Progenitor cell of endocrine pancreas (in vitro differentiated cells): ENCODE results near the gene ZFPM1. TPM values are rescaled to one million over a fixed set of nuclear protein-coding genes. Genes with fewer than 3 reads are reported as not detected.
A peak's percentile ranks its signal among the peaks of the same experiment; 100 is the strongest.

Experiments used
- DNase-seq: peaks from one replicate; pipeline ENCODE4 v3.0.0; 2021; ENCODE audit warnings: low spot score; ENCODE audit not compliant: unreplicated experiment
- H3K27ac Mint-ChIP-seq: 2 replicates; pipeline ENCODE4 v1.8.0; 2021; ENCODE audit warnings: mild to moderate bottlenecking, moderate library complexity, mixed read lengths
- H3K27me3 Mint-ChIP-seq: 2 replicates; pipeline ENCODE4 v1.8.0; 2021; ENCODE audit warnings: mixed read lengths
- H3K36me3 Mint-ChIP-seq: 2 replicates; pipeline ENCODE4 v1.8.0; 2022; ENCODE audit warnings: mixed read lengths; ENCODE audit not compliant: insufficient read depth
- H3K4me1 Mint-ChIP-seq: 2 replicates; pipeline ENCODE4 v1.8.0; 2021; ENCODE audit warnings: low read depth, mixed read lengths
- H3K4me3 Mint-ChIP-seq: 2 replicates; pipeline ENCODE4 v1.8.0; 2021; ENCODE audit warnings: low read depth, mild to moderate bottlenecking, moderate library complexity, mixed read lengths
- H3K9me3 Mint-ChIP-seq: 2 replicates; pipeline ENCODE4 v1.8.0; 2021; ENCODE audit warnings: low read depth, mixed read lengths
- CTCF ChIP-seq: fragments of 200-600 bp; sonication (generic); IDR thresholded peaks from one replicate; pipeline ENCODE4 v1.5.0; 2021; ENCODE audit warnings: antibody characterized with exemption, mild to moderate bottlenecking; ENCODE audit not compliant: unreplicated experiment
- total RNA-seq: library from RNA; stranded (reverse); gene quantifications from 2 replicates; pipeline ENCODE4 v1.2.1, GENCODE V29; 2021

The ZFPM1 gene
- total RNA-seq, 1 donor from 2014 or later: 90.6 TPM

DNA sequence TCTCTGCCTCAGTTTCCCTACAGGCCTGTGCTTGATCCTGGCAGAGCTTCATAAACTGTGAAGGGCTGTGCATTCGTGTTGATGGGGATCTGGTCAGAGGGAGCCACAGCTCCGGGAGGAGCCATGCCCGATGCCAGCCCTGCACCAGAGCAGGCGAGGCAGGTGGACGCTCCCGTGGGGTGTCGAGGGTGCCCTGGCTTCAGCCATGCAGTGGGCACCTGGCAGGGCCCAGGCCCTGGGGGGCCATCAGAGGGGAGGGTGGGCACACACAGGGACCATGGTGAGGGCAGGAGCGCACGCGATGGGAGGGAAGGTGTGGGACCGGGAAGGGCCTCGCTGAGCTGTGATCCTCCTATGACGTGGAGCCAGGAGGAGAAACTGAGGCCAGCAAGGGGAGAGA lies 22.0 kb downstream of the ZFPM1 start:
- no peaks in the 10 kb centered on the region for H3K9me3 Mint-ChIP-seq
- H3K36me3 Mint-ChIP-seq: peaks cover 2% of the 10 kb centered on the region
- no peak overlapping the region for H3K27ac Mint-ChIP-seq
- TF ChIP-seq CTCF: no peak
- no peak overlapping the region for H3K4me3 Mint-ChIP-seq
- no peaks in the 10 kb centered on the region for H3K27me3 Mint-ChIP-seq
- H3K4me1 Mint-ChIP-seq: peaks cover 35% of the 10 kb centered on the region
- DNase-seq: no peak

DNA sequence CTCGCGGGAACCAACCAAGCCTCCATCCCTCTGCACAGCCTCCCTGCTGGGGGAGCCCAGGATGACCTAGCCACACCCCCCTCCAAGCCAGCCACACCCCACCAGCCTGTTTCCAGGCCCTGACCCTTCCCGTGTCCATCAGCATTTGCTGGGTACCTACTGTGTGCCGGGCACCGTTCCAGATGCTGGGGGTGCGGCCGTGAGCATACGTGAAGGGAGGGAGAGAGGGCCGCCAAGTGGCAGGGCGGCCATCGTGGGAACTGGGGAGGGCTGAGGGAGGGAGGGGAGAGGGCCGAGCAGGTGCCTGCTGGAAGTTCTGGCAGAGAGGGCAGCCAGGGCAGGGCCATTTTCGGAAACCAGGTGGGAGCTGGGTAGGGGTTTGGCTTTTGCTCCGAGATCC lies 23.1 kb downstream of the ZFPM1 start:
- Mint-ChIP-seq H3K4me3 (no peak overlapping the region), H3K4me1 (peaks cover 38% of the 10 kb centered on the region), H3K27me3 (no peaks in the 10 kb centered on the region), H3K36me3 (peaks cover 3% of the 10 kb centered on the region), H3K9me3 (no peaks in the 10 kb centered on the region), H3K27ac (peak overlapping the region; percentile 31)
- TF ChIP-seq CTCF: no peak
- DNase-seq: no peak

GRCh38 chr16:88476817-88477397 lies 23.8 kb downstream of the ZFPM1 start:
- no peak for TF ChIP-seq CTCF
- Mint-ChIP-seq H3K27me3 (no peaks in the 10 kb centered on the region), H3K4me1 (peaks cover 43% of the 10 kb centered on the region), H3K4me3 (no peak overlapping the region), H3K9me3 (no peaks in the 10 kb centered on the region), H3K36me3 (peaks cover 3% of the 10 kb centered on the region), H3K27ac (no peak overlapping the region)
- DNase-seq: no peak

GRCh38 chr16:88477631-88478519 lies 24.8 kb downstream of the ZFPM1 start:
- Mint-ChIP-seq H3K36me3 (peaks cover 3% of the 10 kb centered on the region), H3K4me3 (peak overlapping the region; percentile 40), H3K9me3 (no peaks in the 10 kb centered on the region), H3K4me1 (peaks cover 41% of the 10 kb centered on the region), H3K27ac (peak overlapping the region; percentile 83), H3K27me3 (no peaks in the 10 kb centered on the region)
- DNase-seq: no peak
- no peak for TF ChIP-seq CTCF

DNA sequence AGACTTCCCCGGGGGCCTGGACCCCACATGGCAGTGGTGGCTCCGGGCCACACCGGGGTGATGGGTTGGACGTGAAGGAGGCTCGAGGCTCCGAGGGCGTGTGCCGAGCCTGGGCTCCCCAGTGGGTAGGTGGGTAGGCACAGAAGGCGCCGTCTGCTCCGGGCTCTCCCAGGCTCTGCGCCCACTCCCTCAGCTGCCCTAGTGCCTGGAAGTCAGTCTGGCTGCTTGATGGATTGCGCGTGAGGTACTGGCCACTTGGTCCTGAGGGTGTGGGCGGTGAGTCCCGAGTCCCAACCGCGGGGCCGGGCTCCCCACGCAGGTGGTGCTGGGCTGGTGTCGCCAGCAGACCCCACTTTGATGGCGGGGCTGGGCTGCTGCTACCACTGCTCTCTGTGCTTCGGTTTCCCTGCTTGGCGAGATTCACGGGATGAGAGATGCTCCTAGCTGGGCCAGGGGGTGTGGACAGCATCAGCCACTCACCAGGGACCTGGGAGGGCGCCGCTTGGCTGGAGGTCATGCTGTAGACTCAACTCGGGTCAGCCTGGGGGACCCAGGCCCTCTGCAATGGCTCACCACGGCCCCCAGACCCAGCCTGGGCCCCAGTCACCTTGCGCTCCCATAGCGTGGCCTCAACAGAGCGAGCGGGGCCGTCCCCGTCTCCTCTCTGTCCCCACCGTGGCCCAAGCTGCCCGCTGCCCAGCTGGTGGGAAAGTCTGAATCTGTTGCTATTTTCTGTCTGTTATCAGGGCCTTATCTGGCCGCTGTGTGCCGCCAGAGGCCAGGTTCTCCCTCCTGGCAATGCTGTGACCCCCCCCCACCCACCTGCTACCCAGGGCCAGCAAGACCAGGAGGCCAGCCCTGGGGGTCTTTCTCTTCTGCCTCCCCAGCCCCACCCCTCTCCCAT lies 26.1 kb downstream of the ZFPM1 start:
- Mint-ChIP-seq H3K27ac (peak overlapping the region; percentile 88), H3K36me3 (peaks cover 6% of the 10 kb centered on the region), H3K9me3 (no peaks in the 10 kb centered on the region), H3K27me3 (no peaks in the 10 kb centered on the region), H3K4me3 (no peak overlapping the region), H3K4me1 (peaks cover 49% of the 10 kb centered on the region)
- no peak for TF ChIP-seq CTCF
- no peak for DNase-seq
